Activated CD4-positive, alpha-beta memory T cell treated with anti-CD3 and anti-CD28 coated beads for 36 hours (primary cell): ENCODE data around the gene MRGPRF. TPM values are rescaled to one million over a fixed set of nuclear protein-coding genes. Genes with fewer than 3 reads are reported as not detected.

Source experiments
- CTCF ChIA-PET: fragments of 350-600 bp; sonication (Branson Sonifier 250); formaldehyde crosslinking; loops from one replicate; lab custom pipeline; 2021; ENCODE audit warnings: antibody characterized with exemption, inconsistent platforms; lab: Charles Lee
- POLR2A ChIA-PET: fragments of 350-600 bp; sonication (Branson Sonifier 250); formaldehyde crosslinking; loops from one replicate; lab custom pipeline; 2021; ENCODE audit warnings: antibody characterized with exemption; lab: Charles Lee
- DNase-seq: peaks from one replicate; pipeline ENCODE4 v3.0.0-alpha.2; 2020
- H3K27ac Mint-ChIP-seq: one replicate; pipeline ENCODE4 v1.8.0; 2021; ENCODE audit warnings: mixed read lengths
- H3K27me3 Mint-ChIP-seq: one replicate; pipeline ENCODE4 v1.8.0; 2021; ENCODE audit warnings: mixed read lengths
- H3K36me3 Mint-ChIP-seq: one replicate; pipeline ENCODE4 v1.8.0; 2021; ENCODE audit warnings: mixed read lengths
- H3K4me1 Mint-ChIP-seq: one replicate; pipeline ENCODE4 v1.8.0; 2021; ENCODE audit warnings: low read depth, mixed read lengths
- H3K4me3 Mint-ChIP-seq: one replicate; pipeline ENCODE4 v1.8.0; 2021; ENCODE audit warnings: mild to moderate bottlenecking, mixed read lengths
- H3K9me3 Mint-ChIP-seq: one replicate; pipeline ENCODE4 v1.8.0; 2021; ENCODE audit warnings: mixed read lengths
- intact Hi-C: fragments of 100-400 bp; cut with micrococcal nuclease; formaldehyde crosslinking; loops from one replicate; pipeline ENCODE4 v1.15.1; 2023
- total RNA-seq, 2 experiments: library from RNA; stranded (reverse); gene quantifications; one replicate each; pipeline ENCODE4 v1.2.3, GENCODE V29; 2021

The MRGPRF gene
- total RNA-seq, 2 experiments from 2014 or later: not detected

GRCh38 chr11:69011624-69012091 is 1.4 kb downstream of the MRGPRF start:
- H3K4me1 Mint-ChIP-seq: no peaks in the 10 kb centered on the region
- H3K36me3 Mint-ChIP-seq: no peaks in the 10 kb centered on the region
- intact Hi-C loops: no loop called here
- DNase-seq: no peak
- no peak overlapping the region for H3K27ac Mint-ChIP-seq
- POLR2A ChIA-PET: interaction anchor here (1.5 kb wide), 1 partner anchor 38 kb away, joined by 3 read pairs; no protein-coding TSS in a partner anchor
- CTCF ChIA-PET: no interaction called here
- no peaks in the 10 kb centered on the region for H3K9me3 Mint-ChIP-seq
- H3K27me3 Mint-ChIP-seq: peaks cover 20% of the 10 kb centered on the region
- no peak overlapping the region for H3K4me3 Mint-ChIP-seq

GRCh38 chr11:69010964-69011623 is 2.0 kb downstream of the MRGPRF start:
- Mint-ChIP-seq H3K27me3 (peaks cover 20% of the 10 kb centered on the region), H3K27ac (no peak overlapping the region), H3K36me3 (no peaks in the 10 kb centered on the region), H3K9me3 (no peaks in the 10 kb centered on the region), H3K4me3 (no peak overlapping the region), H3K4me1 (no peaks in the 10 kb centered on the region)
- ChIA-PET CTCF (no interaction called here), POLR2A (interaction anchor here (1.5 kb wide), 1 partner anchor 38 kb away, joined by 3 read pairs; no protein-coding TSS in a partner anchor)
- peak; percentile 57 for DNase-seq
- intact Hi-C loops: no loop called here

- no peaks in the 10 kb centered on the region for H3K9me3 Mint-ChIP-seq
- no peak for DNase-seq
- H3K4me3 Mint-ChIP-seq: no peak overlapping the region
- no peak overlapping the region for H3K27ac Mint-ChIP-seq
- ChIA-PET CTCF (no interaction called here), POLR2A (interaction anchor here (1.5 kb wide), 1 partner anchor 39 kb away, joined by 3 read pairs; no protein-coding TSS in a partner anchor)
- H3K4me1 Mint-ChIP-seq: no peaks in the 10 kb centered on the region
- no peaks in the 10 kb centered on the region for H3K36me3 Mint-ChIP-seq
- peaks cover 20% of the 10 kb centered on the region for H3K27me3 Mint-ChIP-seq
- intact Hi-C loops: no loop called here
Measured at GRCh38 chr11:69010361-69010891, 2.6 kb downstream of the MRGPRF start.

GRCh38 chr11:69009441-69010211 is 3.4 kb downstream of the MRGPRF start:
- no peaks in the 10 kb centered on the region for H3K9me3 Mint-ChIP-seq
- no peaks in the 10 kb centered on the region for H3K36me3 Mint-ChIP-seq
- no peak overlapping the region for H3K27ac Mint-ChIP-seq
- H3K27me3 Mint-ChIP-seq: peaks cover 20% of the 10 kb centered on the region
- intact Hi-C loops: no loop called here
- no peaks in the 10 kb centered on the region for H3K4me1 Mint-ChIP-seq
- CTCF ChIA-PET: no interaction called here
- H3K4me3 Mint-ChIP-seq: no peak overlapping the region
- POLR2A ChIA-PET: no interaction called here
- no peak for DNase-seq

GRCh38 chr11:69008737-69009440 is 4.2 kb downstream of the MRGPRF start:
- ChIA-PET POLR2A (no interaction called here), CTCF (no interaction called here)
- H3K4me1 Mint-ChIP-seq: no peaks in the 10 kb centered on the region

GRCh38 chr11:69007975-69008381 is 5.1 kb downstream of the MRGPRF start:
- H3K9me3 Mint-ChIP-seq: no peaks in the 10 kb centered on the region
- no peak overlapping the region for H3K27ac Mint-ChIP-seq
- DNase-seq: no peak
- H3K4me1 Mint-ChIP-seq: no peaks in the 10 kb centered on the region
- intact Hi-C loops: no loop called here
- POLR2A ChIA-PET: no interaction called here
- no peak overlapping the region for H3K4me3 Mint-ChIP-seq
- CTCF ChIA-PET: no interaction called here
- peaks cover 18% of the 10 kb centered on the region for H3K27me3 Mint-ChIP-seq
- no peaks in the 10 kb centered on the region for H3K36me3 Mint-ChIP-seq

More at GRCh38 chr11:69008737-69009440, 4.2 kb downstream of the MRGPRF start:
- Mint-ChIP-seq H3K27ac (no peak overlapping the region), H3K4me3 (no peak overlapping the region), H3K27me3 (peaks cover 20% of the 10 kb centered on the region), H3K9me3 (no peaks in the 10 kb centered on the region), H3K36me3 (no peaks in the 10 kb centered on the region)
- no peak for DNase-seq
- intact Hi-C loops: no loop called here

GRCh38 chr11:69006816-69007215 is 6.2 kb downstream of the MRGPRF start:
- peaks cover 9% of the 10 kb centered on the region for H3K27me3 Mint-ChIP-seq
- H3K9me3 Mint-ChIP-seq: no peaks in the 10 kb centered on the region
- no peak overlapping the region for H3K4me3 Mint-ChIP-seq
- intact Hi-C loops: no loop called here
- DNase-seq: no peak
- no peaks in the 10 kb centered on the region for H3K4me1 Mint-ChIP-seq
- H3K36me3 Mint-ChIP-seq: no peaks in the 10 kb centered on the region
- ChIA-PET CTCF (no interaction called here), POLR2A (no interaction called here)
- H3K27ac Mint-ChIP-seq: no peak overlapping the region

- H3K4me1 Mint-ChIP-seq: no peaks in the 10 kb centered on the region
- intact Hi-C loops: no loop called here
- H3K27me3 Mint-ChIP-seq: peaks cover 3% of the 10 kb centered on the region
- no peak overlapping the region for H3K27ac Mint-ChIP-seq
- no peak for DNase-seq
- POLR2A ChIA-PET: no interaction called here
- CTCF ChIA-PET: no interaction called here
- no peaks in the 10 kb centered on the region for H3K9me3 Mint-ChIP-seq
- H3K4me3 Mint-ChIP-seq: no peak overlapping the region
- no peaks in the 10 kb centered on the region for H3K36me3 Mint-ChIP-seq
Measured at GRCh38 chr11:69005631-69006368, 7.2 kb downstream of the MRGPRF start.

GRCh38 chr11:69005183-69005630 is 7.8 kb downstream of the MRGPRF start:
- CTCF ChIA-PET: no interaction called here
- no peak for DNase-seq
- POLR2A ChIA-PET: no interaction called here
- Mint-ChIP-seq H3K27ac (no peak overlapping the region), H3K27me3 (peaks cover 3% of the 10 kb centered on the region), H3K4me3 (no peak overlapping the region), H3K36me3 (no peaks in the 10 kb centered on the region), H3K9me3 (no peaks in the 10 kb centered on the region), H3K4me1 (no peaks in the 10 kb centered on the region)
- intact Hi-C loops: no loop called here

- ChIA-PET POLR2A (no interaction called here), CTCF (no interaction called here)
- no peaks in the 10 kb centered on the region for H3K9me3 Mint-ChIP-seq
- H3K27ac Mint-ChIP-seq: no peak overlapping the region
- H3K36me3 Mint-ChIP-seq: no peaks in the 10 kb centered on the region
- peaks cover 3% of the 10 kb centered on the region for H3K27me3 Mint-ChIP-seq
- H3K4me1 Mint-ChIP-seq: no peaks in the 10 kb centered on the region
- H3K4me3 Mint-ChIP-seq: no peak overlapping the region
- DNase-seq: no peak
- intact Hi-C loops: no loop called here
Measured at GRCh38 chr11:69004411-69005182, 8.4 kb downstream of the MRGPRF start.

- H3K36me3 Mint-ChIP-seq: no peaks in the 10 kb centered on the region
- no peak for DNase-seq
- CTCF ChIA-PET: no interaction called here
- intact Hi-C loops: no loop called here
- H3K27ac Mint-ChIP-seq: no peak overlapping the region
- no peaks in the 10 kb centered on the region for H3K4me1 Mint-ChIP-seq
- H3K9me3 Mint-ChIP-seq: no peaks in the 10 kb centered on the region
- peaks cover 3% of the 10 kb centered on the region for H3K27me3 Mint-ChIP-seq
- POLR2A ChIA-PET: no interaction called here
- H3K4me3 Mint-ChIP-seq: no peak overlapping the region
Measured at GRCh38 chr11:69003866-69004367, 9.1 kb downstream of the MRGPRF start.
